Heart left ventricle (tissue), 16 donors: ENCODE measurements around the gene PRR29. TPM values are rescaled to one million over a fixed set of nuclear protein-coding genes. Genes with fewer than 3 reads are reported as not detected.

Source experiments
- ATAC-seq, 4 donors: fragments of 200-7000 bp; cut with Tn5 transposase; one replicate each; pipeline ENCODE4 v1.9.1; 2020 to 2022; ENCODE audit warnings: moderate library complexity in 4 of 4, mild to moderate bottlenecking in 3 of 4, moderate number of reproducible peaks in 1 of 4
- DNase-seq, 5 donors: peaks; one replicate each; pipeline ENCODE4 v3.0.0-alpha.2; 2020
- H3K27ac ChIP-seq, 12 donors: fragments of 200-600 bp; sonication (generic) in 4 of 12; one replicate each; pipeline versions ENCODE4 v1.5.0 to v1.8.0; 2016 to 2022; ENCODE audit warnings: mild to moderate bottlenecking in 2 of 12
- H3K27me3 ChIP-seq, 9 donors: fragments of 200-600 bp; sonication (generic) in 2 of 9; one replicate each; pipeline versions ENCODE4 v1.5.1 to v1.8.0; 2016 to 2022; ENCODE audit warnings: mild to moderate bottlenecking in 3 of 9
- H3K36me3 ChIP-seq, 9 donors: fragments of 200-600 bp; sonication (generic) in 2 of 9; one replicate each; pipeline versions ENCODE4 v1.5.0 to v1.8.0; 2018 to 2022; ENCODE audit warnings: mild to moderate bottlenecking in 2 of 9
- H3K4me1 ChIP-seq, 12 donors: fragments of 200-600 bp; sonication (generic) in 4 of 12; one replicate each; pipeline versions ENCODE4 v1.5.0 to v1.8.0; 2016 to 2022; ENCODE audit warnings: mild to moderate bottlenecking in 3 of 12
- H3K4me3 ChIP-seq, 12 donors: fragments of 200-600 bp; sonication (generic) in 4 of 12; one replicate each; pipeline versions ENCODE4 v1.5.0 to v1.8.0; 2017 to 2022; ENCODE audit warnings: mild to moderate bottlenecking in 9 of 12, moderate library complexity in 4 of 12
- H3K9me3 ChIP-seq, 12 donors: fragments of 200-600 bp; sonication (generic) in 4 of 12; one replicate each; pipeline versions ENCODE4 v1.5.0 to v1.8.0; 2016 to 2022; ENCODE audit warnings: mild to moderate bottlenecking in 1 of 12
- CTCF ChIP-seq, 12 donors: fragments of 200-600 bp; sonication (generic) in 4 of 12; IDR thresholded peaks; one replicate each; pipeline versions ENCODE4 v1.5.0 to v1.8.0; 2018 to 2022; ENCODE audit warnings: antibody characterized with exemption in 12 of 12, mild to moderate bottlenecking in 5 of 12
- POLR2A ChIP-seq, 2 donors: fragments of 450-650 bp; IDR thresholded peaks; one replicate each; pipeline ENCODE4 v1.6.1; 2017; ENCODE audit warnings: antibody characterized with exemption in 2 of 2, mild to moderate bottlenecking in 2 of 2, moderate library complexity in 2 of 2
- WGBS, 4 donors: extraction: QIAGEN DNeasy Blood & Tissue Kit in 2 of 4; methylation state at CpG; one replicate each; pipeline versions ENCODE4 v1.1.5 to v1.1.7; 2013 to 2018; 5-methylcytosine and 5-hydroxymethylcytosine counted together
- intact Hi-C, 10 donors: fragments of 100-400 bp; cut with DNase I; formaldehyde crosslinking; loops; one replicate each; pipeline versions ENCODE4 v1.11.1 to v1.14.2; 2022
- polyA plus RNA-seq, 2 donors: library from polyadenylated mRNA; stranded (reverse); fragments of 200-250 nt; gene quantifications; one replicate each; pipeline ENCODE4 v1.2.3, GENCODE V29; 2013
- total RNA-seq, 9 donors: library from RNA; depleted of rRNA in 2 of 9; stranded (reverse); fragments of >200 nt in 2 of 9; fragmentation: NEBNext Ultra II Directional in 3 of 9; extraction: Animal tissue kit (Norgen Biotek cat#: 25700) in 3 of 9; gene quantifications; one replicate each; pipeline versions ENCODE4 v1.1.0 to v1.2.4, GENCODE V29; 2016 to 2023
- donor health status: ischemic (EF 13 %, LVEDD 7.1; RV severe dilation, severe dysfunction).
- donor health status: healthy with polysubstance abuse.
- donor health status: DM: no; HTN: yes; CAD: no.
- donor health status: DM: no; HTN: no; CAD: no.
- donor health status: ischemic (EF 25% LVEDD 6.9; RV normal size, moderate dysfunction).
- donor health status: ischemic (EF 25% LVEDD 5.7; RV mildly dilated, moderate dysfunction).
- donor health status: healthy.
- donor health status: DM: yes; HTN: yes; CAD: no.
- donor health status: ischemic (EF 35%, LVEDD 5.7; RV mildly dilated, moderate dysfunction).
- donor health status: nonischemic (EF 11% LVEDD 7.7; RV severe dilation, severe dysfunction).
- donor health status: DM: yes; HTN: yes; CAD: no.
- donor health status: PGD.
- donor health status: ischemic (EF 29% LVEDD 5.4; RV normal size, mild dysfunction).
- donor health status: nonischemic (EF 23%, LVEDD 6.1; RV moderate dilation, normal function).

Gene PRR29
- total and polyA plus RNA-seq, 11 donors = 0.15 to 1.8 (median 0.26) TPM; not detected in 3

- no peak overlapping the region for H3K4me3 ChIP-seq
- no peaks in the 10 kb centered on the region for H3K9me3 ChIP-seq
- H3K27ac ChIP-seq = no peak overlapping the region
- TF ChIP-seq POLR2A (IDR thresholded peaks at IDR 0.05) = no peak
- no peak for TF ChIP-seq CTCF (IDR thresholded peaks at IDR 0.05)
- no peak for DNase-seq
- no peaks in the 10 kb centered on the region for H3K4me1 ChIP-seq
- H3K36me3 ChIP-seq = peaks cover 0 to 94% (median 51%) of the 10 kb centered on the region in 9 donors
- intact Hi-C loops = loop anchor here in 1 of 10 donors (5.0 kb wide), 1 partner anchor 79 kb away; no protein-coding TSS in a partner anchor
- H3K27me3 ChIP-seq = no peaks in the 10 kb centered on the region
- ATAC-seq = no peak
- WGBS, 4 donors = 80 to 90% (median 88%) methylated on average over 12 of the region's 12 CpGs
Observed at GRCh38 chr17:64042700-64043485, 44.7 kb downstream of the PRR29 start.

- intact Hi-C loops = no loop called here
- no peaks in the 10 kb centered on the region for H3K4me1 ChIP-seq
- ATAC-seq = no peak
- H3K9me3 ChIP-seq = no peaks in the 10 kb centered on the region
- WGBS, 4 donors = 87 to 89% (median 88%) methylated on average over 13 of the region's 13 CpGs
- no peak overlapping the region for H3K27ac ChIP-seq
- no peak for TF ChIP-seq POLR2A (IDR thresholded peaks at IDR 0.05)
- no peak for TF ChIP-seq CTCF (IDR thresholded peaks at IDR 0.05)
- no peak overlapping the region for H3K4me3 ChIP-seq
- H3K27me3 ChIP-seq = no peaks in the 10 kb centered on the region
- no peak for DNase-seq
- peaks cover 0 to 100% (median 74%) of the 10 kb centered on the region in 9 donors for H3K36me3 ChIP-seq
Observed at GRCh38 chr17:64045176-64045575, 47.0 kb downstream of the PRR29 start.

- ATAC-seq = no peak
Observed at GRCh38 chr17:64048805-64049204, 50.7 kb downstream of the PRR29 start.

More at GRCh38 chr17:64048805-64049204, 50.7 kb downstream of the PRR29 start:
- Histone ChIP-seq H3K36me3 (peaks cover 0 to 100% (median 96%) of the 10 kb centered on the region in 9 donors), H3K4me1 (peaks cover 0 to 6% (median 0%) of the 10 kb centered on the region in 12 donors), H3K4me3 (no peak overlapping the region), H3K9me3 (no peaks in the 10 kb centered on the region), H3K27me3 (no peaks in the 10 kb centered on the region), H3K27ac (no peak overlapping the region)
- TF ChIP-seq CTCF (IDR thresholded peaks at IDR 0.05) (no peak), POLR2A (IDR thresholded peaks at IDR 0.05) (no peak)
- 87 to 96% (median 93%) methylated on average over 9 of the region's 9 CpGs for WGBS, 4 donors
- intact Hi-C loops = no loop called here
- no peak for DNase-seq
